Stimulated activated CD4-positive, alpha-beta T cell treated with anti-CD3 and anti-CD28 coated beads, Interleukin-4, amount 100 ng/mL, for 48 hours (primary cell): ENCODE measurements around the gene CDH12.

Experiments used
- DNase-seq, 2 donors: peaks; one replicate each; pipeline ENCODE4 v3.0.0-alpha.2; 2020; ENCODE audit warnings: low read depth in 2 of 2

Gene CDH12

DNA sequence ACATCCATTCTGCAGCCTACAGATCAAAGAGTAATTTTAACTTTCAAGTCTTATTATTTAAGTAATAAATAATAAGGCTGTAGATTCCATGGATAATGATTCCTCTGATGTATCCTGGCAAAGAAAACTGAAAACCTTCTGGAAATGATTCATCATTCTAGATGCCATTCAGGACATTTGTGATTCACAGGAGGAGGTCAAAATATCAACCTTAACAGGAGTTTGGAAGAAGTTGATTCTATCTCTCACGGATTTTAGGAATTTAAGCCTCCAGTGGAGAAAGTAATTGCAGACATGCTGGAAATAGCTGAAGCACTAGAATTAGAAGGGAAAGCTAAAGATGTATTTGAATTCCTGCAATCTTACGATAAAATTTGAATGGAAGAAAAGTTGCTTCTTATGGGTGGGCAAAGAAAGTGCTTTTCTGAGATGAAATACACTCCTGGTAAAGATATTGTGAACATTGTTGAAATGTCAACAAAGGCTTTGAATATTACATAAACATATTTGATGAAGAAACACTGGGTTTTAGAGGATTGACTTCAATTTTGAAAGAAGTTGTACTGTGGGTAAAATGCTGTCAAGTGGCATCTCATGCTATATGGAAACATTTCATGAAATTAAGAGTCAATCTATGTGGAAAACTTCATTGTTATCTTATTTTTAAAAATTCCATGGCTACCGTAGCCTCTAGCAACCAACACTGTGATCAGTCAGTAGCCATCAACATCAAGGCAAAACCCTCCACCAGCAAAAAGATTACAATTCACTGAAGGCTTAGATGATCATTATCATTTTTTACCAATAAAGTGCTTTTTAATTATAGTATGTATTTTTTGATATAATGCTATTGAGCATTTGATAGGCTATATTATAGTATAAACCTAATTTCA lies 1141.0 kb downstream of the CDH12 start:
- no peak for DNase-seq

DNA sequence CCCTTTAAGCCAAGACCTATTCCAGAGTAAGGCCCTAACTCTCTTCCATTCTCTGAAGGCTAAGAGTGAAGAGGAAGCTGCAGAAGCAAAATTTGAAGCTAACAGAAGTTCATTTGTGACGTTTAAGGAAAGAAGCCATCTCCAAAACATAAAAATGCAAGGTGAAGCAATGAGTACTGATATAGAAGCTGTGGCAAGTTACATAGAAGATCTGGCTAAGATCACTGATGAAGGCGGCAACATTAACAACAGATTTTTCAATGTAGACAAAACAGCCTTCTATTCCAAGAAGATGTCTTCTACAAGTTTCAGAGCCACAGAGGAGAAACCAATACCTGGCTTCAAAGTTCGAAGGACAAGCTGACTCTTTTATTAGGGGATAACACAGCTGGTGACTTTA lies 1143.4 kb downstream of the CDH12 start:
- DNase-seq = no peak

DNA sequence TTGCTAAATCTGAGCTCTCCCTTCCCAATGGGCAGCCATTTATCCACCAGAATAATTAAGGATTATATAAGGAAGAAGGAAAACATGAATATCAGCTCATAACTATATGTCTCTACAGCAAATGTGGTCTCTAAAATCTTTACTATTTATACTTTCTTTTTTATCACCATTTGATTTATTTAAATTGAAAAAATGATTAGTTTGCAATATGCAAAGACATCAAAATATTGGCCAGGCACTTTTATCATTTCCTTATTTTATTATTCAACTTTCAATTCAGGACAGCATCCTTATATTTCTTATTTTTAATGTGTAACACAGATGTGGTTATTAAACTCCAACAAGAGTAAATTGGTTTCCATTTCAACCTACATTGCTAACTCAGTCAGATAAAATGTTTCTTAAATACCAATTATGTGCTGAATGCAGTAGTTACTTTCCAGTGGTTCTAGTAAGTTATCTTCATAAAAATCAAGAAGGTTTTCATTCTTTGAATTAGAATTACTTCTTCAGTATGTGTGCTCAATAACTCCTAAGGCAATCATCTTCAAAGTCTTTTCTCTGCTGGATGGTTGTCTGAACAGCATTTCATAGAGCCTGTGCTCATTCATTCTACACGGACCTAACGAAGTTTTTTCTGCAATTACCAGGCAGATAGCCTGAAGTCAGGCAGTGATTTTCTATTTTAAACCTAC lies 1148.0 kb downstream of the CDH12 start:
- DNase-seq = no peak

DNA sequence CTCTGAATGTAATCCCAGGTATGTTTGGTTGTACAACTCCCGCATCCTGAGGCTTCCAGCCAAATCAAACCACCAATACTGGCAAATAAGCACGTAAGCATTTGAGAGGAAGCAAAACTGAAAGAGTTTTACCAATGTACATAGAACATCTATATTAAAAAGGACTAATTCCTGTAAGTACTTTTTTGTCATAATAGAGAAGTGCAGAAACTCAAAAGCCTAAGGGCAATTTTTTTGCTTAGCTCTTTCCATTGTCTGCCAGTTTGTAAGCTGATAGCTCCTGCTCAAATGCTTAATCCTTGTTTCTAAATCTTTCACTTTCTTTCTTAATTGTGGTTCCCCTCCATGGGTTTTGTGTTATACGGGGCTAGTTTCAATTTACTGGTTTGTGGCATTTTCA lies 1151.8 kb downstream of the CDH12 start:
- no peak for DNase-seq
